Muscle of leg (tissue), 11 donors: ENCODE data around the gene LTBP1. TPM values are rescaled to one million over a fixed set of nuclear protein-coding genes. Genes with fewer than 3 reads are reported as not detected.

Experiments used
- DNase-seq: peaks from one replicate; pipeline ENCODE4 v3.0.0; 2013
- H3K27ac ChIP-seq: one replicate; pipeline ENCODE4 v1.5.1; 2013; ENCODE audit warnings: mild to moderate bottlenecking, low read length, control low read depth
- H3K27me3 ChIP-seq: one replicate; pipeline ENCODE4 v1.6.1; 2013; ENCODE audit warnings: low read length; ENCODE audit not compliant: control insufficient read depth, insufficient read depth
- H3K36me3 ChIP-seq: one replicate; pipeline ENCODE4 v1.6.1; 2013; ENCODE audit warnings: low read length; ENCODE audit not compliant: control insufficient read depth, insufficient read depth
- H3K4me1 ChIP-seq: one replicate; pipeline ENCODE4 v1.6.1; 2013; ENCODE audit warnings: low read length; ENCODE audit not compliant: control insufficient read depth, insufficient read depth
- H3K4me3 ChIP-seq: one replicate; pipeline ENCODE4 v1.5.1; 2013; ENCODE audit warnings: low read length, control low read depth
- H3K9me3 ChIP-seq: replicated peaks from 2 replicates; pipeline ENCODE4 v1.6.1; 2013; ENCODE audit warnings: low read depth, low read length; ENCODE audit not compliant: control insufficient read depth
- WGBS: methylation state at CpG from one replicate; pipeline ENCODE4 v1.1.5; 2013; ENCODE audit warnings: missing lambda C conversion rate; ENCODE audit not compliant: insufficient coverage; 5-methylcytosine and 5-hydroxymethylcytosine counted together
- polyA plus RNA-seq, 8 donors: library from polyadenylated mRNA; unstranded; fragments of 120-200 nt; gene quantifications; one replicate each; pipeline versions ENCODE4 v1.2.1 to v1.2.3, GENCODE V29; 2013; ENCODE audit warnings: inconsistent platforms in 1 of 8, low replicate concordance in 1 of 8; ENCODE audit not compliant: insufficient read length in 8 of 8, insufficient read depth in 1 of 8
- total RNA-seq: library from RNA; stranded (reverse); fragments of 120-200 nt; gene quantifications from one replicate; pipeline ENCODE4 v1.2.4, GENCODE V29; 2013

LTBP1 gene
- total and polyA plus RNA-seq, 9 donors, result 37.5 to 87.3 (median 57.9) TPM

- no peak for DNase-seq
- Histone ChIP-seq H3K4me1 (peaks cover 3% of the 10 kb centered on the region), H3K36me3 (no peaks in the 10 kb centered on the region), H3K27ac (no peak overlapping the region), H3K27me3 (no peaks in the 10 kb centered on the region), H3K9me3 (no peaks in the 10 kb centered on the region), H3K4me3 (no peak overlapping the region)
- WGBS, result 20% methylated on average over 1 of the region's 4 CpGs
Observed at GRCh38 chr2:32942793-32943485, 3.8 kb upstream of the LTBP1 start.

GRCh38 chr2:32945286-32945685 is 1.5 kb upstream of the LTBP1 start:
- Histone ChIP-seq H3K27me3 (peaks cover 4% of the 10 kb centered on the region), H3K27ac (no peak overlapping the region), H3K4me1 (peaks cover 6% of the 10 kb centered on the region), H3K36me3 (no peaks in the 10 kb centered on the region), H3K9me3 (no peaks in the 10 kb centered on the region), H3K4me3 (no peak overlapping the region)
- no CpG with 5 or more reads among the region's 2 CpGs for WGBS
- DNase-seq, result no peak

- no peak for DNase-seq
- no peak overlapping the region for H3K27ac ChIP-seq
- no peaks in the 10 kb centered on the region for H3K36me3 ChIP-seq
- peaks cover 6% of the 10 kb centered on the region for H3K4me1 ChIP-seq
- no peaks in the 10 kb centered on the region for H3K9me3 ChIP-seq
- under 1% methylated on average over 52 of the region's 52 CpGs for WGBS
- peak overlapping the region; percentile 59 for H3K4me3 ChIP-seq
- H3K27me3 ChIP-seq, result peaks cover 4% of the 10 kb centered on the region
Observed at GRCh38 chr2:32947076-32947483, 327 bp downstream of the LTBP1 start.

GRCh38 chr2:32947484-32948143 is 861 bp downstream of the LTBP1 start:
- H3K27ac ChIP-seq, result no peak overlapping the region
- WGBS, result 1% methylated on average over 65 of the region's 75 CpGs
- H3K27me3 ChIP-seq, result peaks cover 4% of the 10 kb centered on the region

GRCh38 chr2:32948266-32948665 is 1.5 kb downstream of the LTBP1 start:
- DNase-seq, result no peak
- peaks cover 4% of the 10 kb centered on the region for H3K27me3 ChIP-seq
- peaks cover 6% of the 10 kb centered on the region for H3K4me1 ChIP-seq
- no CpG with 5 or more reads among the region's 3 CpGs for WGBS
- no peaks in the 10 kb centered on the region for H3K9me3 ChIP-seq
- H3K27ac ChIP-seq, result no peak overlapping the region
- H3K4me3 ChIP-seq, result peak overlapping the region; percentile 59
- H3K36me3 ChIP-seq, result no peaks in the 10 kb centered on the region

More at GRCh38 chr2:32947484-32948143, 861 bp downstream of the LTBP1 start:
- peak; percentile 54 for DNase-seq
- Histone ChIP-seq H3K4me1 (peaks cover 6% of the 10 kb centered on the region), H3K4me3 (peak overlapping the region; percentile 59), H3K36me3 (no peaks in the 10 kb centered on the region), H3K9me3 (no peaks in the 10 kb centered on the region)

GRCh38 chr2:32949260-32949659 is 2.5 kb downstream of the LTBP1 start:
- DNase-seq, result no peak
- H3K4me3 ChIP-seq, result no peak overlapping the region
- peaks cover 4% of the 10 kb centered on the region for H3K27me3 ChIP-seq

GRCh38 chr2:32951672-32952071 is 4.9 kb downstream of the LTBP1 start:
- Histone ChIP-seq H3K9me3 (no peaks in the 10 kb centered on the region), H3K4me1 (peaks cover 3% of the 10 kb centered on the region), H3K4me3 (no peak overlapping the region), H3K27ac (no peak overlapping the region), H3K36me3 (no peaks in the 10 kb centered on the region), H3K27me3 (peaks cover 4% of the 10 kb centered on the region)
- DNase-seq, result no peak
- WGBS, result no CpG with 5 or more reads among the region's 4 CpGs

More at GRCh38 chr2:32949260-32949659, 2.5 kb downstream of the LTBP1 start:
- H3K36me3 ChIP-seq, result no peaks in the 10 kb centered on the region
- peaks cover 6% of the 10 kb centered on the region for H3K4me1 ChIP-seq
- no peaks in the 10 kb centered on the region for H3K9me3 ChIP-seq
- WGBS, result no CpG with 5 or more reads among the region's 3 CpGs
- no peak overlapping the region for H3K27ac ChIP-seq

GRCh38 chr2:32952761-32953476 is 6.2 kb downstream of the LTBP1 start:
- Histone ChIP-seq H3K36me3 (no peaks in the 10 kb centered on the region), H3K4me1 (peaks cover 3% of the 10 kb centered on the region), H3K4me3 (no peak overlapping the region), H3K9me3 (no peaks in the 10 kb centered on the region), H3K27ac (no peak overlapping the region), H3K27me3 (peaks cover 4% of the 10 kb centered on the region)
- WGBS, result 78% methylated on average over 7 of the region's 10 CpGs
- peak; percentile 84 for DNase-seq

GRCh38 chr2:32954206-32954605 is 7.5 kb downstream of the LTBP1 start:
- H3K36me3 ChIP-seq, result no peaks in the 10 kb centered on the region
- WGBS, result no CpG with 5 or more reads among the region's 5 CpGs
- H3K9me3 ChIP-seq, result no peaks in the 10 kb centered on the region
- no peak overlapping the region for H3K4me3 ChIP-seq
- H3K27me3 ChIP-seq, result no peaks in the 10 kb centered on the region
- no peak for DNase-seq
- no peak overlapping the region for H3K27ac ChIP-seq
- no peaks in the 10 kb centered on the region for H3K4me1 ChIP-seq

- Histone ChIP-seq H3K27ac (no peak overlapping the region), H3K36me3 (no peaks in the 10 kb centered on the region), H3K4me1 (peaks cover 4% of the 10 kb centered on the region), H3K27me3 (no peaks in the 10 kb centered on the region), H3K4me3 (no peak overlapping the region), H3K9me3 (no peaks in the 10 kb centered on the region)
- peak; percentile 53 for DNase-seq
Observed at GRCh38 chr2:32958821-32959220, 12.1 kb downstream of the LTBP1 start.
